IMR-90 (cell line): ENCODE results near the gene CFAP161. TPM values are rescaled to one million over a fixed set of nuclear protein-coding genes. Genes with fewer than 3 reads are reported as not detected.

Experiments
- ATAC-seq: fragments of 200-7000 bp; cut with Tn5 transposase; 2 replicates; pipeline ENCODE4 v1.9.1; 2020; ENCODE audit warnings: low read depth, mild to moderate bottlenecking, moderate library complexity
- BruUV-seq: library from RNA; stranded (reverse); fragments of 400-500 nt; replicated peaks from 2 replicates; lab custom pipeline; 2021; lab: Mats Ljungman, UMichigan
- CTCF ChIA-PET: fragments of 300-600 bp; formaldehyde crosslinking; extraction: SDS; loops from one replicate; lab custom pipeline; 2021; ENCODE audit warnings: antibody characterized with exemption; lab: Yijun Ruan, JAX
- POLR2A ChIA-PET: fragments of 300-600 bp; sonication (Branson Sonifier 250); formaldehyde crosslinking; loops from one replicate; lab custom pipeline; 2022; ENCODE audit warnings: antibody characterized with exemption; ENCODE audit not compliant: unreplicated experiment; lab: Charles Lee
- DNase-seq: peaks from one replicate; pipeline ENCODE4 v3.0.0; 2013
- H2AFZ ChIP-seq: replicated peaks from 2 replicates; pipeline ENCODE3; 2013; ENCODE audit warnings: low read length, mild to moderate bottlenecking; ENCODE audit not compliant: poor library complexity
- H2AK5ac ChIP-seq: 2 replicates; pipeline ENCODE4 v1.6.1; 2013; ENCODE audit warnings: low read depth, low read length, inconsistent platforms
- H2AK9ac ChIP-seq: replicated peaks from 2 replicates; pipeline ENCODE3; 2013; ENCODE audit warnings: mild to moderate bottlenecking, low read depth, low read length, moderate library complexity; ENCODE audit not compliant: poor library complexity
- H2BK120ac ChIP-seq: 2 replicates; pipeline ENCODE4 v1.6.1; 2013; ENCODE audit warnings: low read depth, low read length, inconsistent platforms
- H2BK15ac ChIP-seq: 3 replicates; pipeline ENCODE4 v1.6.1; 2013; ENCODE audit warnings: low read depth, low read length, inconsistent platforms
- H2BK20ac ChIP-seq: 2 replicates; pipeline ENCODE4 v1.6.1; 2013; ENCODE audit warnings: low read depth, mild to moderate bottlenecking, inconsistent platforms, low read length, moderate library complexity
- H2BK5ac ChIP-seq: 2 replicates; pipeline ENCODE4 v1.6.1; 2013; ENCODE audit warnings: mild to moderate bottlenecking, low read depth, low read length, inconsistent platforms; ENCODE audit not compliant: poor library complexity, severe bottlenecking
- H3K14ac ChIP-seq: replicated peaks from 2 replicates; pipeline ENCODE4 v1.6.1; 2013; ENCODE audit warnings: low read depth, low read length, inconsistent platforms
- H3K18ac ChIP-seq: 2 replicates; pipeline ENCODE4 v1.6.1; 2013; ENCODE audit warnings: low read depth, low read length, control low read depth
- H3K23ac ChIP-seq: 2 replicates; pipeline ENCODE4 v1.6.1; 2013; ENCODE audit warnings: low read depth, low read length, inconsistent platforms
- H3K27ac ChIP-seq: 2 replicates; pipeline ENCODE4 v1.5.1; 2013; ENCODE audit warnings: mild to moderate bottlenecking, control low read depth, low read length; ENCODE audit not compliant: insufficient read depth
- H3K27me3 ChIP-seq: 2 replicates; pipeline ENCODE4 v1.6.1; 2013; ENCODE audit warnings: low read length; ENCODE audit not compliant: control insufficient read depth, insufficient read depth
- H3K36me3 ChIP-seq: 2 replicates; pipeline ENCODE4 v1.6.1; 2013; ENCODE audit warnings: low read length, mixed read lengths; ENCODE audit not compliant: control insufficient read depth, insufficient read depth
- H3K4ac ChIP-seq: 2 replicates; pipeline ENCODE4 v1.6.1; 2013; ENCODE audit warnings: low read depth, low read length, inconsistent platforms
- H3K4me1 ChIP-seq: 2 replicates; pipeline ENCODE4 v1.6.1; 2013; ENCODE audit warnings: low read length, mixed read lengths; ENCODE audit not compliant: control insufficient read depth, insufficient read depth
- H3K4me2 ChIP-seq: 2 replicates; pipeline ENCODE4 v1.6.1; 2013; ENCODE audit warnings: low read depth, mild to moderate bottlenecking, control low read depth, low read length, moderate library complexity
- H3K4me3 ChIP-seq: 2 replicates; pipeline ENCODE4 v1.5.1; 2013; ENCODE audit warnings: low read depth, mild to moderate bottlenecking, control low read depth, low read length, moderate library complexity; ENCODE audit not compliant: insufficient read depth
- H3K56ac ChIP-seq: 2 replicates; pipeline ENCODE4 v1.6.1; 2013; ENCODE audit warnings: low read length, inconsistent platforms; ENCODE audit not compliant: insufficient read depth; ENCODE audit errors: extremely low read depth
- H3K79me1 ChIP-seq, 2 experiments: 2 replicates each; pipeline ENCODE4 v1.6.1; 2013; ENCODE audit warnings: low read length in 2 of 2, inconsistent platforms in 1 of 2, low read depth in 1 of 2
- H3K9ac ChIP-seq: 2 replicates; pipeline ENCODE4 v1.6.1; 2013; ENCODE audit warnings: low read depth, low read length, control low read depth
- H3K9me1 ChIP-seq: 2 replicates; pipeline ENCODE4 v1.6.1; 2013; ENCODE audit warnings: low read length, inconsistent platforms; ENCODE audit not compliant: insufficient read depth
- H3K9me3 ChIP-seq: 2 replicates; pipeline ENCODE4 v1.6.1; 2013; ENCODE audit warnings: low read length; ENCODE audit not compliant: control insufficient read depth, insufficient read depth
- H4K20me1 ChIP-seq: 2 replicates; pipeline ENCODE4 v1.6.1; 2013; ENCODE audit warnings: low read length, inconsistent platforms; ENCODE audit not compliant: insufficient read depth
- H4K5ac ChIP-seq: 2 replicates; pipeline ENCODE4 v1.6.1; 2013; ENCODE audit warnings: mild to moderate bottlenecking, low read depth, low read length, control low read depth
- H4K8ac ChIP-seq, 2 experiments: 2 replicates each; pipeline ENCODE4 v1.6.1; 2013; ENCODE audit warnings: low read depth in 2 of 2, low read length in 2 of 2, control low read depth in 1 of 2, inconsistent platforms in 1 of 2
- H4K91ac ChIP-seq: 2 replicates; pipeline ENCODE4 v1.6.1; 2013; ENCODE audit warnings: low read depth, low read length, inconsistent platforms; ENCODE audit not compliant: insufficient read depth
- CEBPB ChIP-seq: IDR thresholded peaks from 2 replicates; pipeline ENCODE4 v1.6.1; 2012; ENCODE audit warnings: low read depth, low read length, improper control_type of control experiment
- MAFK ChIP-seq: IDR thresholded peaks from 2 replicates; pipeline ENCODE4 v1.6.1; 2012; ENCODE audit warnings: low read depth, low read length, improper control_type of control experiment
- WGBS, 2 experiments: methylation state at CpG; one replicate each; pipeline versions ENCODE4 v1.1.5 to v1.1.7; 2013; ENCODE audit warnings: missing lambda C conversion rate in 2 of 2; ENCODE audit not compliant: insufficient read length in 1 of 2; ENCODE audit errors: extremely low coverage in 2 of 2; 5-methylcytosine and 5-hydroxymethylcytosine counted together
- dilution Hi-C: fragments of 300-500 bp; cut with HindIII; formaldehyde crosslinking; loops from one replicate; pipeline ENCODE4 v1.14.3; 2018; ENCODE audit warnings: low sequenced_read_pairs; ENCODE audit not compliant: unreplicated experiment
- in situ Hi-C: fragments of 300-500 bp; cut with MboI; formaldehyde crosslinking; loops from 3 replicates; pipeline ENCODE4 v1.14.3; 2019; ENCODE audit warnings: low sequenced_read_pairs, inconsistent platforms, mixed read lengths
- intact Hi-C: fragments of 100-400 bp; cut with micrococcal nuclease; formaldehyde crosslinking; loops from 2 replicates; pipeline ENCODE4 v1.10.0; 2022
- polyA plus RNA-seq, 3 experiments: library from polyadenylated mRNA; depleted of rRNA; stranded (reverse); fragments of >200 nt; gene quantifications; 2 replicates each; pipeline ENCODE4 v1.2.3, GENCODE V29; 2012; ENCODE audit warnings: low replicate concordance in 1 of 3
- total RNA-seq: library from RNA; depleted of rRNA; stranded (reverse); fragments of >200 nt; gene quantifications from 2 replicates; pipeline ENCODE4 v1.2.3, GENCODE V29; 2012

CFAP161 gene
- total and polyA plus RNA-seq, 2 of the 4 experiments (the other 2 are of a cell fraction), result not detected

DNA sequence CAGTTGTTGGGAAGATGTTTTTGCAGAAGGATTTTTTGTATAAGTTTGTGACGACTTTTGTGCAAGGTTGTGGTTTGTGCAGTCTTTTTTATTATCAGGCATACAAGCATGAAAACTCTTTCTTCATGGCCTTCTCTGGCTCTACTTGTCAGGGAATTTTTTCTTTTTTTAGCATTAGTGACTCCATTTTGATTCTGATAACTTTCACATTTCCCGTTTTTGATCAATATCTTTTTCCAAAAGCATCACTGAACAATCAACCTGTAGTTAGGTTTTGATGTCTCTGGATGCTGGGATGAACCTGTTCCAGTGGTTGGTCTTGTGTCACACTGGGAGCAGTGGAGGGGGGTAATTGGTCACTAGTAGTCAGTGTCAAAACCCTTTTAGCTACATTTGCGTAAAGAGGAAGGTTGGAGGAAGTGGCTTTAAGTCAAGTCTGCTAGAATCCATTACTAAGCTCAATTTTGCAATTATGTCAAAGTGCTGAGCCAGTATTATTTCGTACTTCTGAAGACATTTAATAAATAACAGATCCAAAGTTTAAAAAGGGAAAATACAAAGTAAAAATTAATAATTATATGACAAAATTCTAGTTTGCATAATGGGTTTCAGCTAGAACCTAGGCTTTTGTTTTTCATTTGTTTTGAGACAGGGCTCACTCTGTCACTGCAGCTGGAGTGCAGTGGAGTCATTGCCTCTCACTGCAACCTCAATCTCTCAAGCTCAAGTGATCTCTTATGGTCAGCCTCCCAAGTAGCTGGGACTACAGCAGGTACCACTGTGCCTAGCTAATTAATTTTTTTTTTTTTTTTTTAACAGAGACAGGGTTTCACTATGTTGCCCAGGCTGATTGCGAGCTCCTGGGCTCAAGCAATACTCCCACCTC, 18.8 kb upstream of the CFAP161 start:
- H3K27me3 ChIP-seq, result no peaks in the 10 kb centered on the region
- WGBS, 2 experiments, result no CpG with 5 or more reads among the region's 5 CpGs

More for the DNA sequence above, 18.8 kb upstream of the CFAP161 start:
- peak overlapping the region; percentile 54; the same call in 1 of the 2 replicates for H4K5ac ChIP-seq
- peak overlapping the region; percentile 91 for H4K91ac ChIP-seq
- peak overlapping the region; percentile 69 for H2BK120ac ChIP-seq
- H3K14ac ChIP-seq, result no peak overlapping the region
- no peak overlapping the region for H2BK5ac ChIP-seq
- H3K4me2 ChIP-seq, result no peak overlapping the region
- peaks cover 14% of the 10 kb centered on the region for H3K4me1 ChIP-seq
- intact Hi-C loops (loop anchor here (2.0 kb wide), 1 partner anchor 74 kb away; no protein-coding TSS in a partner anchor), dilution Hi-C loops (no loop called here), in situ Hi-C loops (no loop called here)
- POLR2A ChIA-PET, result no interaction called here
- no peak overlapping the region for H3K23ac ChIP-seq
- H3K18ac ChIP-seq, result peak overlapping the region; percentile 88
- no peaks in the 10 kb centered on the region for H3K36me3 ChIP-seq
- H3K4me3 ChIP-seq, result no peak overlapping the region
- H2AFZ ChIP-seq, result no peak overlapping the region
- no TSS peak for BruUV-seq
- no peak overlapping the region for H2AK9ac ChIP-seq
- H3K4ac ChIP-seq, result peak overlapping the region; percentile 52
- H3K9me3 ChIP-seq, result no peaks in the 10 kb centered on the region
- 0 out of 2 replicates have a peak, but pooled peaks cover 7% of the 10 kb centered on the region for H3K9me1 ChIP-seq
- H2BK20ac ChIP-seq, result peak overlapping the region; percentile 85
- no peak overlapping the region for H3K56ac ChIP-seq
- no peaks in the 10 kb centered on the region for H3K79me1 ChIP-seq
- ATAC-seq (no peak), DNase-seq (no peak)
- CTCF ChIA-PET, result interaction anchor here (0.6 to 2.2 kb wide), 3 partner anchors 33 to 151 kb away, joined by 3 to 13 read pairs (median 3); no protein-coding TSS in a partner anchor
- H3K9ac ChIP-seq, result no peak overlapping the region
- no peaks in the 10 kb centered on the region for H4K20me1 ChIP-seq
- peak overlapping the region; percentile 53; the same call in 2 of the 3 replicates for H2BK15ac ChIP-seq
- H3K27ac ChIP-seq, result peak overlapping the region; percentile 8; the same call in 1 of the 2 replicates
- H2AK5ac ChIP-seq, result peak overlapping the region; percentile 87
- TF ChIP-seq MAFK, result 0 out of 2 replicates have a peak, but pooled peaks have one; percentile 18
- TF ChIP-seq CEBPB, result no peak
- 0 out of 4 replicates have a peak overlapping the region, but pooled peaks of 1 of the 2 experiments have one; percentile 3 for H4K8ac ChIP-seq
